MM.1S (cell line): ENCODE data around the gene ZFR2.

Experiments used
- EZH2 ChIP-seq: fragments of 300-600 bp; sonication (generic); optimal IDR thresholded peaks from 2 replicates; pipeline ENCODE3; 2017; ENCODE audit warnings: low read depth, mild to moderate bottlenecking, antibody characterized with exemption, low read length, mixed read lengths
- TF ChIP-seq, protein P1 (sequence below): fragments of 300-600 bp; sonication (generic); IDR thresholded peaks from 2 replicates; pipeline ENCODE4 v1.5.1; 2016; ENCODE audit warnings: antibody characterized with exemption, low read length, mixed read lengths

DNA sequence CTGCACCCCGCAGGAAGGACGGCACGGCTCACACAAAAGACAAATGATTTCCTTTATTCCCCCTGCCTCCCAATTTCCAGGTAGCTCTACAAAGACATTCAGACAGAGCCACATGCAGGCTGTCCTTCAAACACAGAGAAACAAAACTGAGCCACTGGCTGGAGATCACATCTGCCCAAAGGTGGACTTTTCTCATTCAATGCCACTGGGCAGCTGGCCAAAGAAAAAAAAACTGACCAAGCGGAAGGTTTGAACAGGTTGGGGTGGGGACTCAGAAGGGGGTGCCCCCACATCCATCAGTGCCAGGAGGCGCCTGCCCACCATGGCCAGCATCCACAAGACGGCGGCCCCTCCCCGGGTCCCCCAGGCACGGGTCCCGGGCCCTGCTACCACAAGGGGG lies 64.9 kb downstream of the ZFR2 start:
- TF ChIP-seq, protein P1, sequence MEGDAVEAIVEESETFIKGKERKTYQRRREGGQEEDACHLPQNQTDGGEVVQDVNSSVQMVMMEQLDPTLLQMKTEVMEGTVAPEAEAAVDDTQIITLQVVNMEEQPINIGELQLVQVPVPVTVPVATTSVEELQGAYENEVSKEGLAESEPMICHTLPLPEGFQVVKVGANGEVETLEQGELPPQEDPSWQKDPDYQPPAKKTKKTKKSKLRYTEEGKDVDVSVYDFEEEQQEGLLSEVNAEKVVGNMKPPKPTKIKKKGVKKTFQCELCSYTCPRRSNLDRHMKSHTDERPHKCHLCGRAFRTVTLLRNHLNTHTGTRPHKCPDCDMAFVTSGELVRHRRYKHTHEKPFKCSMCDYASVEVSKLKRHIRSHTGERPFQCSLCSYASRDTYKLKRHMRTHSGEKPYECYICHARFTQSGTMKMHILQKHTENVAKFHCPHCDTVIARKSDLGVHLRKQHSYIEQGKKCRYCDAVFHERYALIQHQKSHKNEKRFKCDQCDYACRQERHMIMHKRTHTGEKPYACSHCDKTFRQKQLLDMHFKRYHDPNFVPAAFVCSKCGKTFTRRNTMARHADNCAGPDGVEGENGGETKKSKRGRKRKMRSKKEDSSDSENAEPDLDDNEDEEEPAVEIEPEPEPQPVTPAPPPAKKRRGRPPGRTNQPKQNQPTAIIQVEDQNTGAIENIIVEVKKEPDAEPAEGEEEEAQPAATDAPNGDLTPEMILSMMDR: no peak
- no peak for TF ChIP-seq EZH2
